ENCODE results near the gene NDST4.

NDST4 gene

DNA sequence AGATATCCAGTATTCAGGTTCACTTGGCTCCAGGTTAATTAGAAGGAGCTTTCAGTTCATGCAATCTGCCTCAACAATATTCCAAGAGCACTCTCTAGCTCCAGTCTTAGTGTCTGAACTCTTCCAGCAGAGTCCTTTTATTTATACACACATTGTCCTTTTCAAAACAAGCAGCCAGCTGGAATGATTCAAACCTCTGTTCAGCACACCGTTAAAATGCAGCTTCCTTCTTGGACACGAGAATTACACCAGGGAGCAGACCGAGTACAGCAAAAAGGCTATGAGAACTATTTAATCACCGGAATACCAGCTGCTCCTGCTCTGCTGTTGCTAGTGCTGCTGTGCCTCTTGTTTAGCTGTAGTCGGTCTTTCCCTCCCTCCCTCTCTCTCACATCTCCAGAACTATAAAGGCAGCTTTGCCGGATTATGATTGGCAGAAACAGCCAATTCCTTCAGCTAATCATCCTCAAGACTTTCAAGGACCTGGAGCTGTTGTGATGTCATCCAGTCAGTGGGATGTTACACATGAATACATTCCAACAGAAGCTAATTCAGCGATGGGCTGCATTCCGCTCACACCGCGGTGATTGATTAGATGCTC lies at the start of gene NDST4:
Gene NDST4 (minus strand): TSS at position 115 of the 601 bp plus-strand sequence. CDS start 36,584 bp downstream, outside the sequence.
- no peak for DNase-seq

DNA sequence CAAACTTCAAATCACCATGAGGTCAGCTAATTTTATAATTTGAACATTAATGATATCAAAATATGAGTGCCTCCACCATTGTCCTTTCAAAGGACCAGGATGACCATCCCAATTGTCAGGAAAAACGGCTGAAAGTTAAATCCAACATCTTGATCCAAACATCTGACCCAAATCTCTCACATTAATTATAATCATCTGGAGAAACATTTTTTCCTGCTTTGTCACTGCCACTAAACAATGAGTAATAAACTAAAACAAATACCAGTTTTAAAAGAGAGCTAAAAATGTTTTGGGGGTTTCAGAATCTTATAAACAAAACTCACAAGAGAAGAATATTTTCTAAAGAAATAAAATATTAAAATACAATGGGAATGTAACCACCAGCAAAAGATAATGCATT lies 45.7 kb upstream of the NDST4 start:
- DNase-seq, result no peak

GRCh38 chr4:115158296-115158695 lies 44.9 kb upstream of the NDST4 start:
- DNase-seq, result no peak

GRCh38 chr4:115154826-115155225 lies 41.4 kb upstream of the NDST4 start:
- DNase-seq, result no peak

GRCh38 chr4:115152965-115153364 lies 39.5 kb upstream of the NDST4 start:
- DNase-seq, result no peak

DNA sequence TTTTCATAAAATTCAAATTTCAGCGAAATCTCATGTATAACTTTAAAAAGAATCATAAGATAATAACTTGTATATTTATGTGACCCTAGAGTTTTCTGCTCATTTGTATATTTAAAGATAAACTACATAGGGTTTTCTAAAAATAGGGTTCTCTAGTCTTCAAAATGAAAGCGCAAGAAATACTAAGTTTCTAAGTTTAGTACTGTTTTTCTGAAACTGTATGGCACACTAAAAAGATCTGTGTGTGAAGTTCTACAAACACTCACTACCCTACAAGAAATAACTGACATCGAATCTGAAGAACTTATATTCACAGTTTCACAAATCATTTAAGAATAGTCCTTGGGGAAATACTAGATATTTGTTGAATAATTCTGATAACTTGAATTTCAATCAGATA lies 38.7 kb upstream of the NDST4 start:
- DNase-seq, result no peak

GRCh38 chr4:115149106-115149505 lies 35.7 kb upstream of the NDST4 start:
- no peak for DNase-seq

GRCh38 chr4:115145393-115146160 lies 32.2 kb upstream of the NDST4 start:
- no peak for DNase-seq

DNA sequence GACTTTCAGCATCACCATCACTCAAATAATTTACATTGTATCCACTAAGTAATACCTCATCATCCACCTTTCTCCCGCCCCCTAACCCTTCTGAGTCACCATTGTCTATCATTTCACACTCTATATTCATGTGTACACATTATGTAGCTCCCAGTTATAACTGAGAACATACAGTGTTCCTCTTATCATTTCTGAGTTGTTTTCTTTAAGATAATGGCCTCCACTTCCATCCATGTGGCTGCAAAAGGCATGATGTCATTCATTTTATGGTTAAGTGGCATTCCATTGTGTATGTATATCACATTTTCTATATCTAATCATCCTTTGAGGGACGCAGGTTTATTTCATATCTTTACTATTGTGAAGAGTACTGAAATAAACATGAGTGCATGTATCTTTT lies 14.6 kb upstream of the NDST4 start:
- no peak for DNase-seq

- DNase-seq, result no peak
Measured at GRCh38 chr4:115126491-115126890, 13.1 kb upstream of the NDST4 start.

DNA sequence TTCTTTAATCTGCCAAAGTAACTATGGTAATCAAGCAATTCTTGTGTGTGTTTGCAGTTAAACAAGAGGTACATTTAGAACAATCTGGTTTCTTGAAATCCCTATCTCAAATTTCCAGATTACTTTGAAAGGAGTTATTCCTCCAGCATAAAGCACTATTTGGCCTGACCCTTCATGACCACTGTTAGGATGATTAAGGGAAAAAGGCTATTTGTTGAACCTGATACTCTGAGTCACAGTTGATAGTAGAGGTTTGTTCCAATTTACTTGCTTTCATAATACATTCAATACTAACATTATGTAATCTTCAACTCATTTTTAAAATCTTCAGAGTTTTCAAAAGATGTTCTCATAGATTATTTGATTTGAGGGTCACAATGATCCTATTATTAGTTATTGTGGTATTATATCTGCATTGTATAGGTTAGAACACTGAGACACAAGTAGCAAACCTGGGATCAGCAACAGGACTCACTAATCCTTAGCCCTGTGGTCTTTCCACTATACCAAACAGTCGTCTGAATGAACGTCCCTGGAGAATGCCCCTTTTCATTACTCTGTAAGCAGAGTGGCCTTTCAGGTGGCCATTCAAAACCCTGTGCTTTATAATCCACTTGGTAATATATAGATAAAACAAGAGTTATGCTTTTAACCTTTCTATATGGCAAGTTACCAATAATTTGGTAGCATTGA lies 8.1 kb upstream of the NDST4 start:
- no peak for DNase-seq

GRCh38 chr4:115119804-115120352 lies 6.5 kb upstream of the NDST4 start:
- DNase-seq, result no peak

- no peak for DNase-seq
Measured at GRCh38 chr4:115117651-115118050, 4.2 kb upstream of the NDST4 start.

- no peak for DNase-seq
Measured at GRCh38 chr4:115110191-115111181, 2.9 kb downstream of the NDST4 start.

- DNase-seq, result no peak
Measured at GRCh38 chr4:115108850-115109249, 4.6 kb downstream of the NDST4 start.

DNA sequence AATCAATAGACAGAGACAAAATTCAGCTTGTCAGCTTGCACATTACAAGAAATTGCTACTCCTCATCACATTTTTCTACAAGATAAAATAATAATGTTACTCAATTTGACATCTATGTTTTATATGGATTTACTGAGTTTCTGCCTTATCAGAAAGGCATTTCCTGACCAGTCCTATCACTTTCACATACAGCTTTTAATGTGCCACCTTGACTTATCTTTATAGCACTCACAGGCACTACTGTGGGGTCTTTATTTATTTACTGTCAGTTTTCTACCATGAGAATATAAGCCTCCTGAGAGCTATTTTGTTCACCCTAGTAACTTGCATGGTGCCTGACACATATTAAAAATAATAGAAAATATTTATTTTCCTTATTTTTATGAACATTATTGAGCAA lies 6.0 kb downstream of the NDST4 start:
- DNase-seq, result no peak

GRCh38 chr4:115101675-115102074 lies 11.7 kb downstream of the NDST4 start:
- DNase-seq, result no peak

GRCh38 chr4:115090483-115091075 lies 22.8 kb downstream of the NDST4 start:
- no peak for DNase-seq

GRCh38 chr4:115082633-115083032 lies 30.8 kb downstream of the NDST4 start:
- no peak for DNase-seq

GRCh38 chr4:115076691-115077090 lies 36.7 kb downstream of the NDST4 start:
- DNase-seq, result no peak

GRCh38 chr4:115058533-115058932 lies 54.9 kb downstream of the NDST4 start:
- DNase-seq, result no peak

DNA sequence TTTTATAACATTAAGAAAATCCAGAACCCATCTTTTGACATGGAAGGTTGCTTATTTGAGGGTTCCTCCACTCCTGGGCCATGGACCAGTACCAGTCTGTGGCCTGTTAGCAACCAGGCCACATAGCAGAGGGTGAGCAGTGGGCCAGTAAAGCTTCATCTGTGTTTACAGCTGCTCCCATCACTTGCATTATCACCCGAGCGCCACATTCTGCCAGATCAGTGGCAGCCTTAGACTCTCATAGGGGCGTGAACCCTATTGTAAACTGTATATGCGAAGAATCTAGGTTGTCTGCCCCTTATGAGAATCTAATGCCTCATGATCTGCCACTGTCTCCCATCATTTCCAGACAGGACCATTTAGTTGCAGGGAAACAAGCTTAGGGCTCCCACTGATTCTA lies 58.6 kb downstream of the NDST4 start:
- no peak for DNase-seq

Measured in stimulated activated CD4-positive, alpha-beta T cell treated with anti-CD3 and anti-CD28 coated beads, Interleukin-4, amount 100 ng/mL, for 1 hour (primary cell).